Keratinocyte (primary cell): ENCODE data around the gene FLII. TPM values are rescaled to one million over a fixed set of nuclear protein-coding genes. Genes with fewer than 3 reads are reported as not detected.

ENCODE experiments used
- DNase-seq: peaks from one replicate; pipeline ENCODE4 v3.0.0-alpha.2; 2011; ENCODE audit warnings: low read depth, missing footprints, low spot score
- FAIRE-seq: peaks from 2 replicates; lab custom pipeline; 2011; peaks lifted over from hg19 to GRCh38; lab: Jason Lieb, UNC
- H2AFZ ChIP-seq: 2 replicates; pipeline ENCODE4 v1.6.0; 2012; ENCODE audit warnings: low read length, control low read depth, inconsistent platforms; ENCODE audit not compliant: control insufficient read depth
- H3K27ac ChIP-seq: 2 replicates; pipeline ENCODE4 v1.5.1; 2011; ENCODE audit warnings: low read length; ENCODE audit not compliant: control insufficient read depth, insufficient read depth
- H3K27me3 ChIP-seq: 3 replicates; pipeline ENCODE4 v1.6.0; 2011; ENCODE audit warnings: low read length; ENCODE audit not compliant: control insufficient read depth, insufficient read depth; ENCODE audit errors: extremely low read depth
- H3K36me3 ChIP-seq, 2 experiments: 2 replicates in 1 of 2; 3 replicates in 1 of 2; pipeline ENCODE4 v1.5.1; 2011; ENCODE audit warnings: low read length in 2 of 2, mild to moderate bottlenecking in 1 of 2; ENCODE audit not compliant: control insufficient read depth in 2 of 2, insufficient read depth in 2 of 2; ENCODE audit errors: extremely low read depth in 1 of 2
- H3K4me1 ChIP-seq: 3 replicates; pipeline ENCODE4 v1.5.1; 2011; ENCODE audit warnings: low read length; ENCODE audit not compliant: control insufficient read depth, insufficient read depth; ENCODE audit errors: extremely low read depth
- H3K4me2 ChIP-seq: 3 replicates; pipeline ENCODE4 v1.6.0; 2011; ENCODE audit warnings: low read depth, low read length; ENCODE audit not compliant: control insufficient read depth, insufficient read depth; ENCODE audit errors: extremely low read depth
- H3K4me3 ChIP-seq, 3 experiments: fragments of 200-600 bp in 1 of 3; sonication (generic) in 1 of 3; 2 replicates in 2 of 3; 3 replicates in 1 of 3; pipeline ENCODE4 v1.5.1; 2011 to 2016; ENCODE audit warnings: low read length in 3 of 3, mild to moderate bottlenecking in 3 of 3, control low read depth in 2 of 3, inconsistent platforms in 1 of 3, low read depth in 1 of 3, mixed read lengths in 1 of 3, mixed run types in 1 of 3, moderate library complexity in 1 of 3; ENCODE audit not compliant: control insufficient read depth in 2 of 3, insufficient read depth in 2 of 3; ENCODE audit errors: extremely low read depth in 1 of 3
- H3K79me2 ChIP-seq: 2 replicates; pipeline ENCODE4 v1.6.0; 2012; ENCODE audit warnings: low read length; ENCODE audit not compliant: control insufficient read depth, insufficient read depth
- H3K9ac ChIP-seq: 3 replicates; pipeline ENCODE4 v1.6.0; 2011; ENCODE audit warnings: low read length; ENCODE audit not compliant: control insufficient read depth, insufficient read depth; ENCODE audit errors: extremely low read depth
- H3K9me1 ChIP-seq: 3 replicates; pipeline ENCODE4 v1.6.0; 2011; ENCODE audit warnings: low read length; ENCODE audit not compliant: control insufficient read depth, insufficient read depth; ENCODE audit errors: extremely low read depth
- H3K9me3 ChIP-seq: 2 replicates; pipeline ENCODE4 v1.5.1; 2012; ENCODE audit warnings: low read depth, low read length; ENCODE audit not compliant: control insufficient read depth
- H4K20me1 ChIP-seq: 3 replicates; pipeline ENCODE4 v1.6.0; 2011; ENCODE audit warnings: low read length; ENCODE audit not compliant: control insufficient read depth, insufficient read depth; ENCODE audit errors: extremely low read depth
- EZH2 ChIP-seq: IDR thresholded peaks from one replicate; pipeline ENCODE4 v1.6.1; 2012; ENCODE audit warnings: inconsistent platforms, mild to moderate bottlenecking, low read length, moderate library complexity
- dilution Hi-C: fragments of 300-500 bp; cut with MboI; formaldehyde crosslinking; loops from one replicate; pipeline ENCODE4 v1.7.0; 2020; ENCODE audit warnings: low sequenced_read_pairs; ENCODE audit not compliant: extremely low pct_ligation_motif_present
- polyA plus RNA-seq, 5 experiments: library from polyadenylated mRNA; depleted of rRNA in 3 of 5; stranded (reverse) in 3 of 5; stranded (forward) in 1 of 5; unstranded in 1 of 5; fragments of >200 nt; gene quantifications; 1 replicate in 1 of 5; 2 replicates in 3 of 5; 3 replicates in 1 of 5; pipeline versions ENCODE4 v1.2.1 to v1.2.3, GENCODE V29; 2011 to 2012; ENCODE audit warnings: missing spikeins in 2 of 5, low read depth in 1 of 5, low replicate concordance in 1 of 5
- TF ChIP-seq, protein P1 (sequence below), 3 experiments: IDR thresholded peaks in 1 of 3; conservative IDR thresholded peaks in 1 of 3; optimal IDR thresholded peaks in 1 of 3; 2 replicates in 2 of 3; 3 replicates in 1 of 3; pipeline versions ENCODE3 to v1.5.1; 2011; ENCODE audit warnings: low read length in 3 of 3, mild to moderate bottlenecking in 3 of 3, moderate library complexity in 2 of 3, control low read depth in 1 of 3, inconsistent platforms in 1 of 3; ENCODE audit not compliant: insufficient read depth in 2 of 3; ENCODE audit errors: extremely low read depth in 1 of 3

FLII gene
- polyA plus RNA-seq, 1 donor (not counting 4 experiments of a cell fraction or from before 2014, with no cell fraction given): 376 TPM

DNA sequence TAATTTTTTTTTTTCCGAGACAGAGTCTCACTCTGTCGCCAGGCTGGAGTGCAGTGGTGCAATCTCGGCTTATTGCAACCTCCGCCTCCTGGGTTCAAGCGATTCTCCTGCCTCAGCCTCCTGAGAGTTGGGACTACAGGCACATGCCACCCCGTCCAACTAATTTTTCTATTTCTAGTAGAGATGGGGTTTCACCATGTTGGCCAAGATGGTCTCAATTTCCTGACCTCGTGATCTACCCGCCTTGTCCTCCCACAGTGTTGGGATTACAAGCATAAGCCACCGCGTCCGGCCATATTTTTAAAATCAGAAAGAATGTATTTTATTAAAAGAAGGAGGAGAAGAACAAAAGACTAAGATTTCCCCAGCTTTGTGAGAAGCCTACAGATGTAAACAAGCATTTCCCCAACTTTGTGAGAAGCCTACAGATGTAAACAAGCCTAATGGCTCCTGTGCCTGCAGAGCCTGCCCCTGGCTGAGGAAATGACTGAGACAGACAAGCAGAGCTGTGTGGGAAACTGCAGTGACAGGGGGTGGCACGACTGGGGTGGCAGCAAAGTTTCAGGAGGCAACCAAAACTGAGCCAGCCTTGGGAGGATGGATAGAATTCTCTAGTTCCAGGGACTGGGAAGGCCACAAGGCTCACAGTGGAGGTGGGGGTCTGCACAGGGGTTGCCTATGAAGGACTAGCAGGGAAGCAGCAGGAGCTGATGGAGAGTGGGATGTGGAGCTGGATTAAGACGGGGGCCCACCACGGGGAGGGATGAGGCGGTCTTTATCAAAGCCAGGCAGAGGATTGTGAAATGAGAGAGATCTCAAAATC is 33.4 kb upstream of the FLII start:
- no peaks in the 10 kb centered on the region for H3K27me3 ChIP-seq
- H3K9me1 ChIP-seq: no peaks in the 10 kb centered on the region
- H3K9ac ChIP-seq: no peak overlapping the region
- no peak for TF ChIP-seq EZH2
- TF ChIP-seq, protein P1, sequence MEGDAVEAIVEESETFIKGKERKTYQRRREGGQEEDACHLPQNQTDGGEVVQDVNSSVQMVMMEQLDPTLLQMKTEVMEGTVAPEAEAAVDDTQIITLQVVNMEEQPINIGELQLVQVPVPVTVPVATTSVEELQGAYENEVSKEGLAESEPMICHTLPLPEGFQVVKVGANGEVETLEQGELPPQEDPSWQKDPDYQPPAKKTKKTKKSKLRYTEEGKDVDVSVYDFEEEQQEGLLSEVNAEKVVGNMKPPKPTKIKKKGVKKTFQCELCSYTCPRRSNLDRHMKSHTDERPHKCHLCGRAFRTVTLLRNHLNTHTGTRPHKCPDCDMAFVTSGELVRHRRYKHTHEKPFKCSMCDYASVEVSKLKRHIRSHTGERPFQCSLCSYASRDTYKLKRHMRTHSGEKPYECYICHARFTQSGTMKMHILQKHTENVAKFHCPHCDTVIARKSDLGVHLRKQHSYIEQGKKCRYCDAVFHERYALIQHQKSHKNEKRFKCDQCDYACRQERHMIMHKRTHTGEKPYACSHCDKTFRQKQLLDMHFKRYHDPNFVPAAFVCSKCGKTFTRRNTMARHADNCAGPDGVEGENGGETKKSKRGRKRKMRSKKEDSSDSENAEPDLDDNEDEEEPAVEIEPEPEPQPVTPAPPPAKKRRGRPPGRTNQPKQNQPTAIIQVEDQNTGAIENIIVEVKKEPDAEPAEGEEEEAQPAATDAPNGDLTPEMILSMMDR (optimal IDR thresholded peaks at IDR 0.05 in 1 of 3, IDR thresholded peaks at IDR 0.05 in 1 of 3, conservative IDR thresholded peaks at IDR 0.05 in 1 of 3; ENCODE audit: extremely low read depth in 1 of 3, insufficient read depth in 2 of 3, low read length in 3 of 3): no peak
- dilution Hi-C loops: no loop called here
- no peaks in the 10 kb centered on the region for H3K9me3 ChIP-seq
- no peak overlapping the region for H2AFZ ChIP-seq
- H4K20me1 ChIP-seq: no peaks in the 10 kb centered on the region
- no peak overlapping the region for H3K27ac ChIP-seq
- DNase-seq (no peak), FAIRE-seq (no peak)
- no peaks in the 10 kb centered on the region for H3K79me2 ChIP-seq
- peaks cover 19 to 24% of the 10 kb centered on the region in 2 experiments for H3K36me3 ChIP-seq
- H3K4me2 ChIP-seq: no peak overlapping the region
- no peaks in the 10 kb centered on the region for H3K4me1 ChIP-seq
- no peak overlapping the region for H3K4me3 ChIP-seq

DNA sequence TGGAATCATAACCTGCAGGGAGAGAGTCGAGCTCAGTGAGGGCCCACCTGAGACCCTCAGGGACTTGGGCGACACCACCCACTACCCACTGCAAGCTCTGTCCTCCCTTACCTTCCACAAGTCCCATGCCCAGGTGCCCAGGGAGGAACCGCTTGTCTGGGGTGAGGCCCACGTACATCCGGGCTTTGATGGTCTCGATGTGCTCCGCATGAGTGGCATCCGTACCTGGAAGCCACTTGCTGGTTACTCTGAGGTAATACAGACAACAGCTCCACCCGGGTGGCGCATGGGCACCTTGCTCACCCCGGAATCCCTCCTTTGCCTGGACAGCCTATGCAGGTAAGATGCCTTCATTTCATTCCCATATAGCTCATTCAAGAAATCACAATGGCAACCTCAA is 26.8 kb upstream of the FLII start:
- H3K4me2 ChIP-seq: no peak overlapping the region
- H3K9me3 ChIP-seq: no peaks in the 10 kb centered on the region
- H3K27ac ChIP-seq: no peak overlapping the region
- no peak for FAIRE-seq
- H2AFZ ChIP-seq: no peak overlapping the region
- no peaks in the 10 kb centered on the region for H3K4me1 ChIP-seq
- H3K9me1 ChIP-seq: no peaks in the 10 kb centered on the region
- no peaks in the 10 kb centered on the region for H4K20me1 ChIP-seq
- peaks cover 25 to 34% of the 10 kb centered on the region in 2 experiments for H3K36me3 ChIP-seq
- no peaks in the 10 kb centered on the region for H3K27me3 ChIP-seq
- H3K4me3 ChIP-seq: no peak overlapping the region
- DNase-seq: no peak
- H3K9ac ChIP-seq: no peak overlapping the region
- dilution Hi-C loops: no loop called here
- H3K79me2 ChIP-seq: no peaks in the 10 kb centered on the region
- TF ChIP-seq, protein P1 (optimal IDR thresholded peaks at IDR 0.05 in 1 of 3, IDR thresholded peaks at IDR 0.05 in 1 of 3, conservative IDR thresholded peaks at IDR 0.05 in 1 of 3; ENCODE audit: extremely low read depth in 1 of 3, insufficient read depth in 2 of 3, low read length in 3 of 3): no peak
- no peak for TF ChIP-seq EZH2
